ENCODE results near the gene SLC26A9. TPM values are rescaled to one million over a fixed set of nuclear protein-coding genes. Genes with fewer than 3 reads are reported as not detected.

SLC26A9 gene
- total and polyA plus RNA-seq, 2 of the 4 experiments (the other 2 are of a cell fraction) = not detected

DNA sequence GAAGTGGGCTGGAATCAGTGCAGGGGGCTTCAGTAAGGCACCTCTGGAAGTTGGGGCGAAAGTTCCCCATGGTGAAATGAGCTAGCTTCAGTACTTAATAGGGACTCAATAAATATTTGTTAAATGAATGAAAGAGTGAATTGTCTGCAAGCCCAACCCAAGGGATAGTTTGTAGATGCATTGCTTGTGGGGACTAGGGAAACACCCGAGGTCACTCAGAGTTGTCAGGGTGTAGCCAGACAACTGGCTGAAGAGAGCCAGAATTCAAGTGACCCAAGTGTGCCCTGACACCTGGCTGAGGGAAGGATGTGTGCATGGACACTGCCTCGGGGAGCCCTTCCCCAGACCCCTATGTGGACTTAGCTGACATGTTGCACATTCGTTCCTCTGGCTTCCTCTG is 1.3 kb upstream of the SLC26A9 start:
- Histone ChIP-seq H3K18ac (ENCODE audit: low read depth, low read length) (no peak overlapping the region), H3K56ac (ENCODE audit: extremely low read depth, insufficient read depth, low read length) (no peak overlapping the region), H3K9ac (ENCODE audit: low read depth, low read length) (no peak overlapping the region), H4K91ac (ENCODE audit: insufficient read depth, low read depth, low read length) (no peak overlapping the region), H3K4me3 (ENCODE audit: insufficient read depth, low read depth, low read length) (no peak overlapping the region), H3K14ac (replicated peaks; ENCODE audit: low read depth, low read length) (no peak overlapping the region), H2BK15ac (ENCODE audit: low read depth, low read length) (no peak overlapping the region), H3K4me2 (ENCODE audit: low read depth, low read length) (no peak overlapping the region), H2BK20ac (ENCODE audit: low read depth, low read length) (no peak overlapping the region), H2BK120ac (ENCODE audit: low read depth, low read length) (no peak overlapping the region), H3K27me3 (ENCODE audit: control insufficient read depth, insufficient read depth, low read length) (peaks cover 76% of the 10 kb centered on the region), H3K79me1 (ENCODE audit: low read depth in 1 of 2, low read length in 2 of 2) (no peaks in the 10 kb centered on the region), H2AFZ (replicated peaks; ENCODE audit: low read length, poor library complexity) (no peak overlapping the region), H4K5ac (ENCODE audit: low read depth, low read length) (no peak overlapping the region), H3K4ac (ENCODE audit: low read depth, low read length) (no peak overlapping the region), H2BK5ac (ENCODE audit: low read depth, low read length, poor library complexity, severe bottlenecking) (no peak overlapping the region), H3K23ac (ENCODE audit: low read depth, low read length) (no peak overlapping the region), H4K8ac (ENCODE audit: low read depth in 2 of 2, low read length in 2 of 2) (no peak overlapping the region), H2AK9ac (replicated peaks; ENCODE audit: low read depth, low read length, poor library complexity) (no peak overlapping the region), H3K36me3 (ENCODE audit: control insufficient read depth, insufficient read depth, low read length) (no peaks in the 10 kb centered on the region), H3K4me1 (ENCODE audit: control insufficient read depth, insufficient read depth, low read length) (no peaks in the 10 kb centered on the region), H3K9me3 (ENCODE audit: control insufficient read depth, insufficient read depth, low read length) (no peaks in the 10 kb centered on the region), H3K27ac (ENCODE audit: insufficient read depth, low read length) (no peak overlapping the region), H3K9me1 (ENCODE audit: insufficient read depth, low read length) (no peaks in the 10 kb centered on the region), H4K20me1 (ENCODE audit: insufficient read depth, low read length) (no peaks in the 10 kb centered on the region), H2AK5ac (ENCODE audit: low read depth, low read length) (no peak overlapping the region)
- intact Hi-C loops (cut with micrococcal nuclease) (no loop called here), dilution Hi-C loops (cut with HindIII; ENCODE audit: low sequenced_read_pairs, unreplicated experiment) (no loop called here), in situ Hi-C loops (cut with MboI; ENCODE audit: low sequenced_read_pairs) (no loop called here)
- no peak for ATAC-seq (ENCODE audit: low read depth)
- no TSS peak for BruUV-seq (replicated peaks)
- TF ChIP-seq, protein P1, sequence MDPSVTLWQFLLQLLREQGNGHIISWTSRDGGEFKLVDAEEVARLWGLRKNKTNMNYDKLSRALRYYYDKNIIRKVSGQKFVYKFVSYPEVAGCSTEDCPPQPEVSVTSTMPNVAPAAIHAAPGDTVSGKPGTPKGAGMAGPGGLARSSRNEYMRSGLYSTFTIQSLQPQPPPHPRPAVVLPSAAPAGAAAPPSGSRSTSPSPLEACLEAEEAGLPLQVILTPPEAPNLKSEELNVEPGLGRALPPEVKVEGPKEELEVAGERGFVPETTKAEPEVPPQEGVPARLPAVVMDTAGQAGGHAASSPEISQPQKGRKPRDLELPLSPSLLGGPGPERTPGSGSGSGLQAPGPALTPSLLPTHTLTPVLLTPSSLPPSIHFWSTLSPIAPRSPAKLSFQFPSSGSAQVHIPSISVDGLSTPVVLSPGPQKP (IDR thresholded peaks at IDR 0.05; ENCODE audit: borderline replicate concordance, low read depth, low read length) = no peak
- TF ChIP-seq CEBPB (IDR thresholded peaks at IDR 0.05; ENCODE audit: low read depth, low read length) = no peak
- TF ChIP-seq RCOR1 (IDR thresholded peaks at IDR 0.05; ENCODE audit: insufficient replicate concordance, low read length) = no peak
- no peak for TF ChIP-seq BHLHE40 (IDR thresholded peaks at IDR 0.05; ENCODE audit: low read depth, low read length)
- no peak for TF ChIP-seq MAZ (IDR thresholded peaks at IDR 0.05; ENCODE audit: borderline replicate concordance, low read depth, low read length)
- no peak for TF ChIP-seq FOS (IDR thresholded peaks at IDR 0.05; ENCODE audit: low read depth, low read length)
- TF ChIP-seq CHD1 (IDR thresholded peaks at IDR 0.05; ENCODE audit: low read depth, low read length) = no peak
- TF ChIP-seq, protein P2, sequence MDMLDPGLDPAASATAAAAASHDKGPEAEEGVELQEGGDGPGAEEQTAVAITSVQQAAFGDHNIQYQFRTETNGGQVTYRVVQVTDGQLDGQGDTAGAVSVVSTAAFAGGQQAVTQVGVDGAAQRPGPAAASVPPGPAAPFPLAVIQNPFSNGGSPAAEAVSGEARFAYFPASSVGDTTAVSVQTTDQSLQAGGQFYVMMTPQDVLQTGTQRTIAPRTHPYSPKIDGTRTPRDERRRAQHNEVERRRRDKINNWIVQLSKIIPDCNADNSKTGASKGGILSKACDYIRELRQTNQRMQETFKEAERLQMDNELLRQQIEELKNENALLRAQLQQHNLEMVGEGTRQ (IDR thresholded peaks at IDR 0.05; ENCODE audit: low read depth, low read length) = no peak
- TF ChIP-seq POLR2A (IDR thresholded peaks at IDR 0.05; ENCODE audit: low read depth, low read length) = no peak
- TF ChIP-seq, protein P3, sequence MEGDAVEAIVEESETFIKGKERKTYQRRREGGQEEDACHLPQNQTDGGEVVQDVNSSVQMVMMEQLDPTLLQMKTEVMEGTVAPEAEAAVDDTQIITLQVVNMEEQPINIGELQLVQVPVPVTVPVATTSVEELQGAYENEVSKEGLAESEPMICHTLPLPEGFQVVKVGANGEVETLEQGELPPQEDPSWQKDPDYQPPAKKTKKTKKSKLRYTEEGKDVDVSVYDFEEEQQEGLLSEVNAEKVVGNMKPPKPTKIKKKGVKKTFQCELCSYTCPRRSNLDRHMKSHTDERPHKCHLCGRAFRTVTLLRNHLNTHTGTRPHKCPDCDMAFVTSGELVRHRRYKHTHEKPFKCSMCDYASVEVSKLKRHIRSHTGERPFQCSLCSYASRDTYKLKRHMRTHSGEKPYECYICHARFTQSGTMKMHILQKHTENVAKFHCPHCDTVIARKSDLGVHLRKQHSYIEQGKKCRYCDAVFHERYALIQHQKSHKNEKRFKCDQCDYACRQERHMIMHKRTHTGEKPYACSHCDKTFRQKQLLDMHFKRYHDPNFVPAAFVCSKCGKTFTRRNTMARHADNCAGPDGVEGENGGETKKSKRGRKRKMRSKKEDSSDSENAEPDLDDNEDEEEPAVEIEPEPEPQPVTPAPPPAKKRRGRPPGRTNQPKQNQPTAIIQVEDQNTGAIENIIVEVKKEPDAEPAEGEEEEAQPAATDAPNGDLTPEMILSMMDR (conservative IDR thresholded peaks at IDR 0.05; ENCODE audit: low read depth, low read length) = no peak
- no peak for TF ChIP-seq NFE2L2 (IDR thresholded peaks at IDR 0.05; ENCODE audit: low read depth, low read length)
- TF ChIP-seq MXI1 (IDR thresholded peaks at IDR 0.05; ENCODE audit: borderline replicate concordance, low read depth, low read length) = no peak
- TF ChIP-seq RFX5 (IDR thresholded peaks at IDR 0.05; ENCODE audit: low read depth, low read length) = no peak
- TF ChIP-seq MAFK (IDR thresholded peaks at IDR 0.05; ENCODE audit: low read depth, low read length) = no peak
- no peak for TF ChIP-seq RAD21 (IDR thresholded peaks at IDR 0.05; ENCODE audit: low read length)
- no peak for TF ChIP-seq SMC3 (IDR thresholded peaks at IDR 0.05; ENCODE audit: low read depth, low read length)
- WGBS, 2 experiments (ENCODE audit: extremely low coverage in 2 of 2, insufficient read length in 1 of 2) = no CpG with 5 or more reads among the region's 4 CpGs
- ChIA-PET POLR2A (ENCODE audit: unreplicated experiment) (no interaction called here), CTCF (interaction anchor here (1.0 kb wide), 1 partner anchor 28 kb away, joined by 3 read pairs; no protein-coding TSS in a partner anchor)
- DNase-seq = no peak
